Activated T-cell treated with anti-CD3 and anti-CD28 coated beads, Interleukin-2, amount 50 U/mL, for 1 hour (primary cell): Measurements from ENCODE around the gene KLHL41.
A peak's percentile ranks its signal among the peaks of the same experiment; 100 is the strongest.
"Not testable (repeated sequence)": the region's sequence is repeated elsewhere in the genome, so short reads cannot be mapped to it uniquely, and the experiment has no call there.

Source experiments
- DNase-seq: peaks from one replicate; pipeline ENCODE4 v3.0.0-alpha.2; 2020

KLHL41 gene

DNA sequence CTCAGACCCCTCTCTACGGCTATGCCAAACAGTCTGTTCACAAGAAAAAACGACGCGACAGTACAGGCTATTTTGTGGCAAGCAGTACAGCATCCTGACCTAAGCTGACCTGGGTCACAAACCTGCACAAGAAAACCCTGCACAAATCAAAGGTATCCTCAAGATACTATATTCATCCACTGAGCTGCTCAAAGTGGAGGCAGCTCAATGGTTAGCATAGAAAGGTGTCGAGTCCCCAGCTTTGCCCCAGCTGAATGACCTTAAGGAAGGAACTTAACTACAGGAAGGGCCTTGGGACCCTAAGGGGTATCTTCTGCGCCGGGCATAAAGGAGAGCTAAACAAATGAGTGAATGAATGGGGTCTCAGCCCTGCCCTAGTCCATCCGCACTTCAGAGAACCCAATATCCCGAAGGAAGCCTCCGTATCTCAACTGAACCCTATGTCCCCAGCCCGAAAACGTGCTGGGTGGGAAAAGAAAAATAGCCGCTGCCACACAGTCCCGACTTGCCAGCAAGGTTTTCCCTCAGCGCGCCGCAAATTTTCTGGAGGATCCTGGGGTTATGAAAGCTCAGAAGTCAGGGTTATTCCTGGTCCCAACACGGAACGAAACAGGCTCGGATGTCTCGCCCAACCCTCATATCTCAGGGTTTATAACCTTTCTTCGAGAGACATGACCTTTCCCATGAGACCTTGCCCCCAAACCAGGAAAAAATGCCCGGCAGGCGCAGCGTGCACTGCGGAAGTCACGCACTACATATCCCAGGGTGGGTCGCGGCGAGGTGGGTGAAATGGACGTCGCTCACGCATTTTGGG, 63.9 kb downstream of the KLHL41 start, which contains the start of gene FASTKD1:
Gene FASTKD1 (minus strand): TSS at position 706 of the 814 bp plus-strand sequence. CDS start 1,836 bp downstream, outside the sequence.
- DNase-seq, result peak; percentile 83

DNA sequence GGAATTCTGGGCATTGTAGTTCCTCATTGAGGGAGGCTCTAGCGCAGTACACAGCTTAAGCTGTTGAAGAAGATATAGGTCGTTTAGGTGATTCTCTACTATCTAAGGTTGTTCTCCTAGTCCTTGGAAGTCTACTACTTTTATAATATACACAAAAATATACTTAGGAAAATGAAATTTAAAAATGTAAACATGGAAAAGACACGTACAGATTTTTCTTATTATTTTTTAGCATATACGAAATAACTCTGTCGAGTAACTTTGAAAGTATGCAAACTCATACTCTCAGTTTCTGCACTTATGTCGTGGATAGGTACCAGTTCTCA, 64.4 kb downstream of the KLHL41 start:
- no peak for DNase-seq

DNA sequence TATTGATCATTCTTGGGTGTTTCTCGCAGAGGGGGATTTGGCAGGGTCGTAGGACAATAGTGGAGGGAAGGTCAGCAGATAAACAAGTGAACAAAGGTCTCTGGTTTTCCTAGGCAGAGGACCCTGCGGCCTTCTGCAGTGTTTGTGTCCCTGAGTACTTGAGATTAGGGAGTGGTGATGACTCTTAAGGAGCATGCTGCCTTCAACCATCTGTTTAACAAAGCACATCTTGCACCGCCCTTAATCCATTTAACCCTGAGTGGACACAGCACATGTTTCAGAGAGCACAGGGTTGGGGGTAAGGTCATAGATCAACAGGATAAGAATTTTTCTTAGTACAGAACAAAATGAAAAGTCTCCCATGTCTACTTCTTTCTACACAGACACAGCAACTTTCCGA, 65.0 kb downstream of the KLHL41 start:
- not testable (repeated sequence) for DNase-seq

DNA sequence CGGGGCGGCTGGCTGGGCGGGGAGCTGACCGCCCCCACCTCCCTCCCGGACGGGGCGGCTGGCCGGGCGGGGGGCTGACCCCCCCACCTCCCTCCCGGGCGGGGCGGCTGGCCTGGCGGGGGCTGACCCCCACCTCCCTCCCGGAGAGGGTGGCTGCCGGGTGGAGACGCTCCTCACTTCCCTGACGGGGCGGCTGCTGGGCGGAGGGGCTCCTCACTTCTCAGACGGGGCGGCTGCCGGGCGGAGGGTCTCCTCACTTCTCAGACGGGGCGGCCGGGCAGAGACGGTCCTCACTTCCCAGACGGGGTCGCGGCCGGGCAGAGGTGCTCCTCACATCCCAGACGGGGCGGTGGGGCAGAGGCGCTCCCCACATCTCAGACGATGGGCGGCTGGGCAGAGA, 65.8 kb downstream of the KLHL41 start:
- DNase-seq, result not testable (repeated sequence)
